Epithelial cell of proximal tubule (primary cell): ENCODE measurements around the gene EPHB6. TPM values are rescaled to one million over a fixed set of nuclear protein-coding genes. Genes with fewer than 3 reads are reported as not detected.

ENCODE experiments used
- DNase-seq: peaks from one replicate; pipeline ENCODE4 v3.0.0-alpha.2; 2011; ENCODE audit warnings: low read depth
- H3K4me3 ChIP-seq: 2 replicates; pipeline ENCODE4 v1.5.1; 2011; ENCODE audit warnings: low read depth, mild to moderate bottlenecking, low read length
- CTCF ChIP-seq: conservative IDR thresholded peaks from 2 replicates; pipeline ENCODE4 v1.5.1; 2012; ENCODE audit warnings: low read depth, mild to moderate bottlenecking, low read length
- total RNA-seq: library from RNA; depleted of rRNA; stranded (reverse); fragments of >200 nt; gene quantifications from 2 replicates; pipeline ENCODE4 v1.2.3, GENCODE V29; 2015

EPHB6 gene
- total RNA-seq, 1 donor from 2014 or later, result 0.75 TPM

GRCh38 chr7:142814451-142814850 is 40.4 kb upstream of the EPHB6 start:
- no peak for DNase-seq
- no peak overlapping the region for H3K4me3 ChIP-seq
- no peak for TF ChIP-seq CTCF

- DNase-seq, result no peak
- H3K4me3 ChIP-seq, result no peak overlapping the region
- no peak for TF ChIP-seq CTCF
Observed at GRCh38 chr7:142815134-142815533, 39.7 kb upstream of the EPHB6 start.

- no peak for TF ChIP-seq CTCF
- no peak for DNase-seq
- no peak overlapping the region for H3K4me3 ChIP-seq
Observed at GRCh38 chr7:142817506-142817905, 37.4 kb upstream of the EPHB6 start.

- no peak for TF ChIP-seq CTCF
- DNase-seq, result no peak
- H3K4me3 ChIP-seq, result no peak overlapping the region
Observed at GRCh38 chr7:142819530-142819929, 35.3 kb upstream of the EPHB6 start.

- H3K4me3 ChIP-seq, result no peak overlapping the region
- TF ChIP-seq CTCF, result no peak
- no peak for DNase-seq
Observed at GRCh38 chr7:142822714-142823113, 32.2 kb upstream of the EPHB6 start.

- no peak for DNase-seq
- H3K4me3 ChIP-seq, result no peak overlapping the region
- TF ChIP-seq CTCF, result no peak
Observed at GRCh38 chr7:142827951-142828500, 26.9 kb upstream of the EPHB6 start.

- no peak for TF ChIP-seq CTCF
- no peak for DNase-seq
- no peak overlapping the region for H3K4me3 ChIP-seq
Observed at GRCh38 chr7:142832417-142832816, 22.5 kb upstream of the EPHB6 start.
